IMR-90 (cell line): Measurements from ENCODE around the gene SLC24A3. TPM values are rescaled to one million over a fixed set of nuclear protein-coding genes. Genes with fewer than 3 reads are reported as not detected.

Experiments used
- ATAC-seq: fragments of 200-7000 bp; cut with Tn5 transposase; 2 replicates; pipeline ENCODE4 v1.9.1; 2020; ENCODE audit warnings: low read depth, mild to moderate bottlenecking, moderate library complexity
- BruUV-seq: library from RNA; stranded (reverse); fragments of 400-500 nt; replicated peaks from 2 replicates; lab custom pipeline; 2021; lab: Mats Ljungman, UMichigan
- CTCF ChIA-PET: fragments of 300-600 bp; formaldehyde crosslinking; extraction: SDS; loops from one replicate; lab custom pipeline; 2021; ENCODE audit warnings: antibody characterized with exemption; lab: Yijun Ruan, JAX
- POLR2A ChIA-PET: fragments of 300-600 bp; sonication (Branson Sonifier 250); formaldehyde crosslinking; loops from one replicate; lab custom pipeline; 2022; ENCODE audit warnings: antibody characterized with exemption; ENCODE audit not compliant: unreplicated experiment; lab: Charles Lee
- DNase-seq: peaks from one replicate; pipeline ENCODE4 v3.0.0; 2013
- H2AFZ ChIP-seq: replicated peaks from 2 replicates; pipeline ENCODE3; 2013; ENCODE audit warnings: low read length, mild to moderate bottlenecking; ENCODE audit not compliant: poor library complexity
- H2AK5ac ChIP-seq: 2 replicates; pipeline ENCODE4 v1.6.1; 2013; ENCODE audit warnings: low read depth, low read length, inconsistent platforms
- H2AK9ac ChIP-seq: replicated peaks from 2 replicates; pipeline ENCODE3; 2013; ENCODE audit warnings: mild to moderate bottlenecking, low read depth, low read length, moderate library complexity; ENCODE audit not compliant: poor library complexity
- H2BK120ac ChIP-seq: 2 replicates; pipeline ENCODE4 v1.6.1; 2013; ENCODE audit warnings: low read depth, low read length, inconsistent platforms
- H2BK15ac ChIP-seq: 3 replicates; pipeline ENCODE4 v1.6.1; 2013; ENCODE audit warnings: low read depth, low read length, inconsistent platforms
- H2BK20ac ChIP-seq: 2 replicates; pipeline ENCODE4 v1.6.1; 2013; ENCODE audit warnings: low read depth, mild to moderate bottlenecking, inconsistent platforms, low read length, moderate library complexity
- H2BK5ac ChIP-seq: 2 replicates; pipeline ENCODE4 v1.6.1; 2013; ENCODE audit warnings: mild to moderate bottlenecking, low read depth, low read length, inconsistent platforms; ENCODE audit not compliant: poor library complexity, severe bottlenecking
- H3K14ac ChIP-seq: replicated peaks from 2 replicates; pipeline ENCODE4 v1.6.1; 2013; ENCODE audit warnings: low read depth, low read length, inconsistent platforms
- H3K18ac ChIP-seq: 2 replicates; pipeline ENCODE4 v1.6.1; 2013; ENCODE audit warnings: low read depth, low read length, control low read depth
- H3K23ac ChIP-seq: 2 replicates; pipeline ENCODE4 v1.6.1; 2013; ENCODE audit warnings: low read depth, low read length, inconsistent platforms
- H3K27ac ChIP-seq: 2 replicates; pipeline ENCODE4 v1.5.1; 2013; ENCODE audit warnings: mild to moderate bottlenecking, control low read depth, low read length; ENCODE audit not compliant: insufficient read depth
- H3K27me3 ChIP-seq: 2 replicates; pipeline ENCODE4 v1.6.1; 2013; ENCODE audit warnings: low read length; ENCODE audit not compliant: control insufficient read depth, insufficient read depth
- H3K36me3 ChIP-seq: 2 replicates; pipeline ENCODE4 v1.6.1; 2013; ENCODE audit warnings: low read length, mixed read lengths; ENCODE audit not compliant: control insufficient read depth, insufficient read depth
- H3K4ac ChIP-seq: 2 replicates; pipeline ENCODE4 v1.6.1; 2013; ENCODE audit warnings: low read depth, low read length, inconsistent platforms
- H3K4me1 ChIP-seq: 2 replicates; pipeline ENCODE4 v1.6.1; 2013; ENCODE audit warnings: low read length, mixed read lengths; ENCODE audit not compliant: control insufficient read depth, insufficient read depth
- H3K4me2 ChIP-seq: 2 replicates; pipeline ENCODE4 v1.6.1; 2013; ENCODE audit warnings: low read depth, mild to moderate bottlenecking, control low read depth, low read length, moderate library complexity
- H3K4me3 ChIP-seq: 2 replicates; pipeline ENCODE4 v1.5.1; 2013; ENCODE audit warnings: low read depth, mild to moderate bottlenecking, control low read depth, low read length, moderate library complexity; ENCODE audit not compliant: insufficient read depth
- H3K56ac ChIP-seq: 2 replicates; pipeline ENCODE4 v1.6.1; 2013; ENCODE audit warnings: low read length, inconsistent platforms; ENCODE audit not compliant: insufficient read depth; ENCODE audit errors: extremely low read depth
- H3K79me1 ChIP-seq, 2 experiments: 2 replicates each; pipeline ENCODE4 v1.6.1; 2013; ENCODE audit warnings: low read length in 2 of 2, inconsistent platforms in 1 of 2, low read depth in 1 of 2
- H3K9ac ChIP-seq: 2 replicates; pipeline ENCODE4 v1.6.1; 2013; ENCODE audit warnings: low read depth, low read length, control low read depth
- H3K9me1 ChIP-seq: 2 replicates; pipeline ENCODE4 v1.6.1; 2013; ENCODE audit warnings: low read length, inconsistent platforms; ENCODE audit not compliant: insufficient read depth
- H3K9me3 ChIP-seq: 2 replicates; pipeline ENCODE4 v1.6.1; 2013; ENCODE audit warnings: low read length; ENCODE audit not compliant: control insufficient read depth, insufficient read depth
- H4K20me1 ChIP-seq: 2 replicates; pipeline ENCODE4 v1.6.1; 2013; ENCODE audit warnings: low read length, inconsistent platforms; ENCODE audit not compliant: insufficient read depth
- H4K5ac ChIP-seq: 2 replicates; pipeline ENCODE4 v1.6.1; 2013; ENCODE audit warnings: mild to moderate bottlenecking, low read depth, low read length, control low read depth
- H4K8ac ChIP-seq, 2 experiments: 2 replicates each; pipeline ENCODE4 v1.6.1; 2013; ENCODE audit warnings: low read depth in 2 of 2, low read length in 2 of 2, control low read depth in 1 of 2, inconsistent platforms in 1 of 2
- H4K91ac ChIP-seq: 2 replicates; pipeline ENCODE4 v1.6.1; 2013; ENCODE audit warnings: low read depth, low read length, inconsistent platforms; ENCODE audit not compliant: insufficient read depth
- RAD21 ChIP-seq: IDR thresholded peaks from 2 replicates; pipeline ENCODE4 v1.6.1; 2012; ENCODE audit warnings: low read length, improper control_type of control experiment
- WGBS, 2 experiments: methylation state at CpG; one replicate each; pipeline versions ENCODE4 v1.1.5 to v1.1.7; 2013; ENCODE audit warnings: missing lambda C conversion rate in 2 of 2; ENCODE audit not compliant: insufficient read length in 1 of 2; ENCODE audit errors: extremely low coverage in 2 of 2; 5-methylcytosine and 5-hydroxymethylcytosine counted together
- dilution Hi-C: fragments of 300-500 bp; cut with HindIII; formaldehyde crosslinking; loops from one replicate; pipeline ENCODE4 v1.14.3; 2018; ENCODE audit warnings: low sequenced_read_pairs; ENCODE audit not compliant: unreplicated experiment
- in situ Hi-C: fragments of 300-500 bp; cut with MboI; formaldehyde crosslinking; loops from 3 replicates; pipeline ENCODE4 v1.14.3; 2019; ENCODE audit warnings: low sequenced_read_pairs, inconsistent platforms, mixed read lengths
- intact Hi-C: fragments of 100-400 bp; cut with micrococcal nuclease; formaldehyde crosslinking; loops from 2 replicates; pipeline ENCODE4 v1.10.0; 2022
- polyA plus RNA-seq, 3 experiments: library from polyadenylated mRNA; depleted of rRNA; stranded (reverse); fragments of >200 nt; gene quantifications; 2 replicates each; pipeline ENCODE4 v1.2.3, GENCODE V29; 2012; ENCODE audit warnings: low replicate concordance in 1 of 3
- total RNA-seq: library from RNA; depleted of rRNA; stranded (reverse); fragments of >200 nt; gene quantifications from 2 replicates; pipeline ENCODE4 v1.2.3, GENCODE V29; 2012

Gene SLC24A3
- total and polyA plus RNA-seq, 2 of the 4 experiments (the other 2 are of a cell fraction), result not detected

GRCh38 chr20:19588241-19588640 lies 375.8 kb downstream of the SLC24A3 start:
- no peak overlapping the region for H2AK9ac ChIP-seq
- no peak overlapping the region for H3K23ac ChIP-seq
- no peak overlapping the region for H2BK20ac ChIP-seq
- no peak overlapping the region for H4K8ac ChIP-seq
- H3K14ac ChIP-seq, result no peak overlapping the region
- dilution Hi-C loops, result no loop called here
- H3K4me2 ChIP-seq, result no peak overlapping the region
- in situ Hi-C loops, result no loop called here
- ATAC-seq (no peak), DNase-seq (no peak)
- no peaks in the 10 kb centered on the region for H3K4me1 ChIP-seq
- no peak overlapping the region for H2BK15ac ChIP-seq
- no peak overlapping the region for H3K27ac ChIP-seq
- intact Hi-C loops, result loop anchor here (10.0 kb wide), 1 partner anchor 953 kb away; no protein-coding TSS in a partner anchor
- no peaks in the 10 kb centered on the region for H3K9me1 ChIP-seq
- TF ChIP-seq RAD21, result no peak
- no peaks in the 10 kb centered on the region for H3K36me3 ChIP-seq
- H2AK5ac ChIP-seq, result no peak overlapping the region
- H3K4me3 ChIP-seq, result no peak overlapping the region
- CTCF ChIA-PET, result no interaction called here
- no peak overlapping the region for H2BK120ac ChIP-seq
- WGBS, 2 experiments, result no CpG with 5 or more reads among the region's 4 CpGs
- no peak overlapping the region for H3K18ac ChIP-seq
- no peak overlapping the region for H2BK5ac ChIP-seq
- H2AFZ ChIP-seq, result no peak overlapping the region
- no peak overlapping the region for H4K5ac ChIP-seq
- H3K79me1 ChIP-seq, result no peaks in the 10 kb centered on the region
- H3K9me3 ChIP-seq, result no peaks in the 10 kb centered on the region
- no TSS peak for BruUV-seq
- POLR2A ChIA-PET, result no interaction called here
- no peaks in the 10 kb centered on the region; the same call in 1 of the 2 replicates for H3K27me3 ChIP-seq
- H4K20me1 ChIP-seq, result no peaks in the 10 kb centered on the region
- H3K4ac ChIP-seq, result no peak overlapping the region
- H3K9ac ChIP-seq, result no peak overlapping the region
- H4K91ac ChIP-seq, result no peak overlapping the region
- no peak overlapping the region for H3K56ac ChIP-seq
